ENCODE results near the gene THSD7B.

Gene THSD7B

GRCh38 chr2:136986605-136987221 lies 221.4 kb downstream of the THSD7B start:
- Histone ChIP-seq H2AFZ (no peak overlapping the region), H3K9me3 (ENCODE audit: control insufficient read depth, low read length) (no peaks in the 10 kb centered on the region), H3K27me3 (ENCODE audit: control insufficient read depth, insufficient read depth, low read length) (no peaks in the 10 kb centered on the region), H3K4me3 (ENCODE audit: low read depth, low read length) (no peak overlapping the region), H3K4me2 (ENCODE audit: low read length) (no peak overlapping the region), H3K27ac (no peak overlapping the region), H3K4me1 (no peaks in the 10 kb centered on the region), H3K9ac (no peak overlapping the region), H3K36me3 (ENCODE audit: control insufficient read depth, insufficient read depth, low read length) (no peaks in the 10 kb centered on the region), H3K79me2 (no peaks in the 10 kb centered on the region)
- TF ChIP-seq CTCF (IDR thresholded peaks at IDR 0.05), result no peak

DNA sequence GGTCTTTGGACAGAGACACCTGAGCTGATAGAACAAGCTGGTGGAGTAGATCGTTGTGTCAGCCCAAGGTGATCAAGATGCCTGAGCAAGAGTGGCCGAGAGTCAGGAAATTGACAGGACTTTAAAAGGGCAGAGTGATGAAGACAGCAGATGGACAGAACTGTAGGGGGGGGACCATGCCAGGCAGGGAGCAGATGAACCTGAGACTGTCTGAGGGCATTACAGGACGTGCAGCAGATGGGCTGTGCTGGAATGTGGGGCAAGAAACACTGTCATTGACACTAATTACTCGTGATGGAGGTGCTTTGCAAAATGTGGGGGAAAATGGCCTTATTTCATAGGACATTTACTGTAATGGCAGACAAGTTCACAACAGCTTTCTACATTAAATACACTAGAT lies 225.0 kb downstream of the THSD7B start:
- Histone ChIP-seq H3K9me3 (ENCODE audit: control insufficient read depth, low read length) (no peaks in the 10 kb centered on the region), H3K9ac (no peak overlapping the region), H3K4me1 (no peaks in the 10 kb centered on the region), H3K4me3 (ENCODE audit: low read depth, low read length) (no peak overlapping the region), H3K79me2 (no peaks in the 10 kb centered on the region), H3K27me3 (ENCODE audit: control insufficient read depth, insufficient read depth, low read length) (no peaks in the 10 kb centered on the region), H3K27ac (no peak overlapping the region), H3K4me2 (ENCODE audit: low read length) (no peak overlapping the region), H3K36me3 (ENCODE audit: control insufficient read depth, insufficient read depth, low read length) (no peaks in the 10 kb centered on the region), H2AFZ (no peak overlapping the region)
- no peak for TF ChIP-seq CTCF (IDR thresholded peaks at IDR 0.05)

DNA sequence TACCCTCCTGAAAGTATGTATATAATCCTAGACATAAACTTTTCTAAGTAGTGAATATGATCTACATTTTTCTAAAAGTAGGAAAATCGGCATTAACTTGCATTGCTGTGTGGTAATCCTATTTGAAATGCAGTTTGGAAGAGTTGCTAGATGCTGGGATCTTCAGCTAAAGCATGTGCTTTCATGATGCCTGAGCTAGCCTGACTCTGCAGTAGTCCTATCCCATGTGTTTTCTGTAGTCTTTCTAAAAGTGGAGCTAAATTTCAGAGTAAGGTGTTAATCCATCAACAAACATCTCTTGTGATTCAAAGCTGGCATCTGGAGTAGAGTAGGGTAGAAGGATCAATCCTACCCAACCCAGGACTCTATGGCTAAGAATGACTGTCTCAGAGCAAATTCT lies 229.4 kb downstream of the THSD7B start:
- Histone ChIP-seq H3K36me3 (ENCODE audit: control insufficient read depth, insufficient read depth, low read length) (no peaks in the 10 kb centered on the region), H3K27me3 (ENCODE audit: control insufficient read depth, insufficient read depth, low read length) (no peaks in the 10 kb centered on the region), H3K4me2 (ENCODE audit: low read length) (no peak overlapping the region), H3K4me3 (ENCODE audit: low read depth, low read length) (no peak overlapping the region), H3K79me2 (no peaks in the 10 kb centered on the region), H3K9me3 (ENCODE audit: control insufficient read depth, low read length) (no peaks in the 10 kb centered on the region), H3K9ac (no peak overlapping the region), H2AFZ (no peak overlapping the region), H3K4me1 (no peaks in the 10 kb centered on the region), H3K27ac (no peak overlapping the region)
- no peak for TF ChIP-seq CTCF (IDR thresholded peaks at IDR 0.05)

GRCh38 chr2:136997557-136997956 lies 232.2 kb downstream of the THSD7B start:
- no peaks in the 10 kb centered on the region for H3K27me3 ChIP-seq (ENCODE audit: control insufficient read depth, insufficient read depth, low read length)
- no peak overlapping the region for H3K9ac ChIP-seq
- H3K4me3 ChIP-seq (ENCODE audit: low read depth, low read length), result no peak overlapping the region
- no peaks in the 10 kb centered on the region for H3K36me3 ChIP-seq (ENCODE audit: control insufficient read depth, insufficient read depth, low read length)
- H2AFZ ChIP-seq, result no peak overlapping the region
- no peaks in the 10 kb centered on the region for H3K9me3 ChIP-seq (ENCODE audit: control insufficient read depth, low read length)
- H3K79me2 ChIP-seq, result no peaks in the 10 kb centered on the region
- H3K4me1 ChIP-seq, result no peaks in the 10 kb centered on the region
- no peak for TF ChIP-seq CTCF (IDR thresholded peaks at IDR 0.05)
- H3K4me2 ChIP-seq (ENCODE audit: low read length), result no peak overlapping the region
- H3K27ac ChIP-seq, result no peak overlapping the region

GRCh38 chr2:137000811-137001210 lies 235.5 kb downstream of the THSD7B start:
- Histone ChIP-seq H3K27ac (no peak overlapping the region), H3K36me3 (ENCODE audit: control insufficient read depth, insufficient read depth, low read length) (no peaks in the 10 kb centered on the region), H3K4me2 (ENCODE audit: low read length) (no peak overlapping the region), H3K9ac (no peak overlapping the region), H3K9me3 (ENCODE audit: control insufficient read depth, low read length) (no peaks in the 10 kb centered on the region), H3K4me3 (ENCODE audit: low read depth, low read length) (no peak overlapping the region), H3K79me2 (no peaks in the 10 kb centered on the region), H2AFZ (no peak overlapping the region), H3K27me3 (ENCODE audit: control insufficient read depth, insufficient read depth, low read length) (no peaks in the 10 kb centered on the region), H3K4me1 (no peaks in the 10 kb centered on the region)
- no peak for TF ChIP-seq CTCF (IDR thresholded peaks at IDR 0.05)
